OCI-LY7 (cell line): ENCODE results near the gene IDNK. TPM values are rescaled to one million over a fixed set of nuclear protein-coding genes. Genes with fewer than 3 reads are reported as not detected.

Source experiments
- BruUV-seq: library from RNA; stranded (reverse); fragments of 400-500 nt; replicated peaks from 2 replicates; lab custom pipeline; 2021; lab: Mats Ljungman, UMichigan
- CTCF ChIA-PET: fragments of 300-600 bp; sonication (Branson Sonifier 250); formaldehyde crosslinking; loops from one replicate; lab custom pipeline; 2022; ENCODE audit warnings: antibody characterized with exemption; ENCODE audit not compliant: unreplicated experiment; lab: Charles Lee
- POLR2A ChIA-PET: fragments of 300-600 bp; sonication (Branson Sonifier 250); formaldehyde crosslinking; loops from one replicate; lab custom pipeline; 2022; ENCODE audit warnings: antibody characterized with exemption; lab: Charles Lee
- DNase-seq: peaks from one replicate; pipeline ENCODE4 v3.0.0-alpha.2; 2015; ENCODE audit warnings: low spot score
- H2AFZ ChIP-seq: fragments of 200-600 bp; sonication (generic), shearing (Covaris generic); 2 replicates; pipeline ENCODE4 v1.6.1; 2014; ENCODE audit warnings: mild to moderate bottlenecking, antibody characterized with exemption, low read length, moderate library complexity
- H3K27ac ChIP-seq: fragments of 200-600 bp; sonication (generic); 2 replicates; pipeline ENCODE4 v1.5.1; 2014; ENCODE audit warnings: mixed run types, low read depth, mild to moderate bottlenecking, moderate library complexity, low read length, inconsistent platforms; ENCODE audit not compliant: poor library complexity, severe bottlenecking
- H3K36me3 ChIP-seq: fragments of 200-600 bp; sonication (generic); 2 replicates; pipeline ENCODE4 v1.6.1; 2014; ENCODE audit warnings: mild to moderate bottlenecking, antibody characterized with exemption, low read length, moderate library complexity, mixed read lengths; ENCODE audit not compliant: insufficient read depth
- H3K4me1 ChIP-seq: fragments of 200-600 bp; sonication (generic); 2 replicates; pipeline ENCODE4 v1.5.1; 2014; ENCODE audit warnings: mild to moderate bottlenecking, low read length; ENCODE audit not compliant: insufficient read depth, poor library complexity, severe bottlenecking
- H3K4me2 ChIP-seq: fragments of 200-600 bp; sonication (generic); 2 replicates; pipeline ENCODE4 v1.6.1; 2014; ENCODE audit warnings: mild to moderate bottlenecking, low read length
- H3K4me3 ChIP-seq: fragments of 200-600 bp; sonication (generic); 2 replicates; pipeline ENCODE4 v1.5.1; 2014; ENCODE audit warnings: mild to moderate bottlenecking, low read depth, low read length; ENCODE audit not compliant: poor library complexity, severe bottlenecking
- H3K79me2 ChIP-seq: fragments of 200-600 bp; sonication (generic); 2 replicates; pipeline ENCODE4 v1.6.1; 2016; ENCODE audit warnings: low read depth, mild to moderate bottlenecking, low read length, moderate library complexity, mixed read lengths; ENCODE audit not compliant: insufficient read depth
- H3K9me2 ChIP-seq: fragments of 200-600 bp; sonication (generic); 2 replicates; pipeline ENCODE4 v1.6.1; 2016; ENCODE audit warnings: mild to moderate bottlenecking, low read length, mixed read lengths; ENCODE audit not compliant: insufficient read depth
- H3K9me3 ChIP-seq: fragments of 200-600 bp; sonication (generic); 2 replicates; pipeline ENCODE4 v1.6.1; 2014; ENCODE audit warnings: mild to moderate bottlenecking, mixed run types, low read length, mixed read lengths
- H4K20me1 ChIP-seq: fragments of 200-600 bp; sonication (generic); 2 replicates; pipeline ENCODE4 v1.6.1; 2014; ENCODE audit warnings: mild to moderate bottlenecking, antibody characterized with exemption, low read length, moderate library complexity, mixed read lengths; ENCODE audit not compliant: insufficient read depth
- CTCF ChIP-seq: fragments of 200-600 bp; sonication (generic); conservative IDR thresholded peaks from 2 replicates; pipeline ENCODE4 v1.5.1; 2014; ENCODE audit warnings: mild to moderate bottlenecking, antibody characterized with exemption, low read length, moderate library complexity, mixed read lengths
- EZH2phosphoT487 ChIP-seq: fragments of 200-600 bp; sonication (generic); IDR thresholded peaks from 2 replicates; pipeline ENCODE4 v1.6.1; 2018; ENCODE audit warnings: low read depth, borderline replicate concordance, mild to moderate bottlenecking, mixed run types, antibody characterized with exemption, low read length, moderate library complexity, mixed read lengths
- intact Hi-C: fragments of 100-400 bp; cut with micrococcal nuclease; formaldehyde crosslinking; loops from one replicate; pipeline ENCODE4 v1.10.0; 2022; ENCODE audit not compliant: unreplicated experiment
- total RNA-seq, 2 experiments: library from RNA; depleted of rRNA in 1 of 2; stranded (reverse); fragments of >200 nt in 1 of 2; shearing (Covaris generic) in 1 of 2; gene quantifications; 2 replicates each; pipeline ENCODE4 v1.2.3, GENCODE V29; 2014 to 2022

The IDNK gene
- total RNA-seq, 2 experiments from 2014 or later = 3.7 to 8.2 TPM

GRCh38 chr9:83630938-83631457 is 8.1 kb downstream of the IDNK start:
- no TSS peak for BruUV-seq
- Histone ChIP-seq H2AFZ (no peak overlapping the region), H4K20me1 (no peaks in the 10 kb centered on the region), H3K9me2 (no peaks in the 10 kb centered on the region), H3K27ac (no peak overlapping the region), H3K36me3 (peaks cover 4% of the 10 kb centered on the region; the same call in 1 of the 2 replicates), H3K79me2 (no peaks in the 10 kb centered on the region), H3K4me1 (no peaks in the 10 kb centered on the region), H3K4me2 (no peak overlapping the region), H3K9me3 (no peaks in the 10 kb centered on the region), H3K4me3 (no peak overlapping the region)
- no peak for TF ChIP-seq CTCF
- TF ChIP-seq EZH2phosphoT487 = no peak
- intact Hi-C loops = no loop called here
- no peak for DNase-seq
- CTCF ChIA-PET = interaction anchor here (0.6 kb wide), 1 partner anchor 69 kb away, joined by 3 read pairs; no protein-coding TSS in a partner anchor
- POLR2A ChIA-PET = no interaction called here

GRCh38 chr9:83633255-83633654 is 10.3 kb downstream of the IDNK start:
- ChIA-PET POLR2A (interaction anchor here (1.1 to 1.5 kb wide), 4 partner anchors 9 to 68 kb away, joined by 5 to 12 read pairs (median 5); no protein-coding TSS in a partner anchor), CTCF (no interaction called here)
- H3K36me3 ChIP-seq = peaks cover 6% of the 10 kb centered on the region; the same call in 1 of the 2 replicates
- TF ChIP-seq CTCF (no peak), EZH2phosphoT487 (no peak)
- no peaks in the 10 kb centered on the region for H4K20me1 ChIP-seq
- DNase-seq = no peak
- no peak overlapping the region for H3K4me3 ChIP-seq
- no peak overlapping the region for H3K27ac ChIP-seq
- H3K79me2 ChIP-seq = no peaks in the 10 kb centered on the region
- no peak overlapping the region for H2AFZ ChIP-seq
- no peaks in the 10 kb centered on the region for H3K9me3 ChIP-seq
- H3K4me1 ChIP-seq = no peaks in the 10 kb centered on the region
- H3K4me2 ChIP-seq = no peak overlapping the region
- H3K9me2 ChIP-seq = no peaks in the 10 kb centered on the region
- no TSS peak for BruUV-seq
- intact Hi-C loops = no loop called here

- ChIA-PET CTCF (no interaction called here), POLR2A (no interaction called here)
- DNase-seq = no peak
These were observed 10.7 kb downstream of the IDNK start for GRCh38 chr9:83633676-83634075.

More at GRCh38 chr9:83633676-83634075, 10.7 kb downstream of the IDNK start:
- no peaks in the 10 kb centered on the region for H4K20me1 ChIP-seq
- intact Hi-C loops = no loop called here
- H3K9me3 ChIP-seq = no peaks in the 10 kb centered on the region
- H2AFZ ChIP-seq = no peak overlapping the region
- no TSS peak for BruUV-seq
- peaks cover 6% of the 10 kb centered on the region; the same call in 1 of the 2 replicates for H3K36me3 ChIP-seq
- no peak overlapping the region for H3K27ac ChIP-seq
- TF ChIP-seq CTCF (no peak), EZH2phosphoT487 (no peak)
- no peak overlapping the region for H3K4me3 ChIP-seq
- H3K9me2 ChIP-seq = no peaks in the 10 kb centered on the region
- H3K4me2 ChIP-seq = no peak overlapping the region
- no peaks in the 10 kb centered on the region for H3K4me1 ChIP-seq
- H3K79me2 ChIP-seq = no peaks in the 10 kb centered on the region
